Esophagus muscularis mucosa (tissue), 3 donors: ENCODE data around the gene KRTAP4-12.

Experiments used
- CTCF ChIP-seq, 3 experiments: fragments of 200-600 bp in 2 of 3; fragments of 450-650 bp in 1 of 3; sonication (generic) in 2 of 3; IDR thresholded peaks; one replicate each; pipeline ENCODE4 v1.5.1; 2017 to 2019; ENCODE audit warnings: antibody characterized with exemption in 3 of 3, mild to moderate bottlenecking in 2 of 3, moderate library complexity in 1 of 3
- POLR2A ChIP-seq: fragments of 450-650 bp; IDR thresholded peaks from one replicate; pipeline ENCODE4 v1.6.1; 2017; ENCODE audit warnings: antibody characterized with exemption, moderate library complexity, mild to moderate bottlenecking, low read depth
- POLR2AphosphoS5 ChIP-seq, 2 donors: sonication (generic); formaldehyde crosslinking; IDR thresholded peaks; one replicate each; pipeline ENCODE4 v1.6.1; 2017; ENCODE audit warnings: antibody characterized with exemption in 2 of 2

GRCh38 chr17:41125064-41125463 lies 1.1 kb upstream of the KRTAP4-12 start:
- TF ChIP-seq CTCF (IDR thresholded peaks at IDR 0.05) = no peak
- TF ChIP-seq POLR2A = no peak
- no peak for TF ChIP-seq POLR2AphosphoS5 (IDR thresholded peaks at IDR 0.05)
